HCT116 (cell line): ENCODE results near the gene MOCS1. TPM values are rescaled to one million over a fixed set of nuclear protein-coding genes. Genes with fewer than 3 reads are reported as not detected.

Experiments
- ATAC-seq: fragments of 200-7000 bp; cut with Tn5 transposase; 2 replicates; pipeline ENCODE4 v1.9.1; 2020; ENCODE audit warnings: mild to moderate bottlenecking, moderate library complexity
- BruUV-seq: library from RNA; stranded (reverse); fragments of 400-500 nt; replicated peaks from 2 replicates; lab custom pipeline; 2021; lab: Mats Ljungman, UMichigan
- CTCF ChIA-PET: fragments of 300-600 bp; sonication (Branson Sonifier 250); formaldehyde crosslinking; loops from one replicate; lab custom pipeline; 2021; ENCODE audit warnings: antibody characterized with exemption; lab: Charles Lee
- POLR2A ChIA-PET: fragments of 300-600, 350-600 bp; sonication (Branson Sonifier 250); formaldehyde crosslinking; loops from one replicate; lab custom pipeline; 2021; ENCODE audit warnings: antibody characterized with exemption; lab: Charles Lee
- RAD21 ChIA-PET, 2 experiments: fragments of 300-600 bp; sonication (Branson Sonifier 250); formaldehyde crosslinking; loops; one replicate each; lab custom pipeline; 2023; ENCODE audit warnings: low total read pairs in 2 of 2; ENCODE audit not compliant: uncharacterized antibody in 2 of 2, unreplicated experiment in 2 of 2, low non-redundant PET in 1 of 2; lab: Charles Lee
- DNase-seq: peaks from one replicate; pipeline ENCODE4 v3.0.0-alpha.2; 2010; ENCODE audit warnings: low read depth, low spot score
- H2AFZ ChIP-seq: fragments of 200-600 bp; shearing (Covaris generic), sonication (generic); 2 replicates; pipeline ENCODE4 v1.6.1; 2017; ENCODE audit warnings: low read depth, mixed run types, mixed read lengths, antibody characterized with exemption, low read length; ENCODE audit not compliant: poor library complexity, severe bottlenecking
- H3K27ac ChIP-seq: 2 replicates; pipeline ENCODE4 v1.5.1; 2012; ENCODE audit warnings: low read depth, low read length
- H3K27me3 ChIP-seq: fragments of 200-600 bp; sonication (generic); 2 replicates; pipeline ENCODE4 v1.6.1; 2016; ENCODE audit warnings: mixed run types, low read length, mixed read lengths; ENCODE audit not compliant: insufficient read depth
- H3K36me3 ChIP-seq, 2 experiments: fragments of 200-500 bp in 1 of 2; fragments of 200-600 bp in 1 of 2; sonication (Bioruptor generic) in 1 of 2; sonication (generic) in 1 of 2; 2 replicates each; pipeline versions ENCODE4 v1.5.1 to v1.6.1; 2014 to 2016; ENCODE audit warnings: low read length in 2 of 2, inconsistent platforms in 1 of 2, mixed read lengths in 1 of 2, mixed run types in 1 of 2; ENCODE audit not compliant: insufficient read depth in 2 of 2, control insufficient read depth in 1 of 2
- H3K4me1 ChIP-seq, 2 experiments: fragments of 200-600 bp in 1 of 2; sonication (generic) in 1 of 2; 2 replicates each; pipeline versions ENCODE4 v1.5.1 to v1.6.1; 2012 to 2017; ENCODE audit warnings: low read length in 2 of 2, inconsistent platforms in 1 of 2, mild to moderate bottlenecking in 1 of 2, mixed read lengths in 1 of 2, mixed run types in 1 of 2, moderate library complexity in 1 of 2; ENCODE audit not compliant: insufficient read depth in 2 of 2, control insufficient read depth in 1 of 2
- H3K4me2 ChIP-seq: fragments of 200-600 bp; sonication (generic); 2 replicates; pipeline ENCODE4 v1.6.1; 2017; ENCODE audit warnings: mixed run types, low read length, mixed read lengths
- H3K4me3 ChIP-seq, 2 experiments: fragments of 200-600 bp in 1 of 2; sonication (generic) in 1 of 2; replicated peaks in 1 of 2; 2 replicates each; pipeline ENCODE4 v1.5.1; 2011 to 2016; ENCODE audit warnings: low read length in 2 of 2, control low read depth in 1 of 2, low read depth in 1 of 2, mild to moderate bottlenecking in 1 of 2, mixed read lengths in 1 of 2, mixed run types in 1 of 2
- H3K79me2 ChIP-seq: fragments of 200-600 bp; sonication (generic); 2 replicates; pipeline ENCODE4 v1.6.1; 2017; ENCODE audit warnings: mild to moderate bottlenecking, mixed run types, low read length, moderate library complexity, mixed read lengths; ENCODE audit not compliant: insufficient read depth
- H3K9ac ChIP-seq: fragments of 200-600 bp; sonication (generic); 2 replicates; pipeline ENCODE4 v1.6.1; 2016; ENCODE audit warnings: low read length, mixed read lengths
- H3K9me2 ChIP-seq: fragments of 200-600 bp; sonication (generic), shearing (Covaris generic); 2 replicates; pipeline ENCODE4 v1.6.1; 2017; ENCODE audit warnings: mixed run types, mild to moderate bottlenecking, moderate library complexity; ENCODE audit not compliant: insufficient read depth
- H3K9me3 ChIP-seq, 2 experiments: fragments of 200-500 bp in 1 of 2; fragments of 200-600 bp in 1 of 2; sonication (Bioruptor generic) in 1 of 2; sonication (generic) in 1 of 2; 2 replicates each; pipeline ENCODE4 v1.6.1; 2014 to 2017; ENCODE audit warnings: low read length in 2 of 2, mixed read lengths in 2 of 2, inconsistent platforms in 1 of 2, low read depth in 1 of 2, mild to moderate bottlenecking in 1 of 2, mixed run types in 1 of 2, moderate library complexity in 1 of 2; ENCODE audit not compliant: control insufficient read depth in 1 of 2, insufficient read depth in 1 of 2
- H4K20me1 ChIP-seq: fragments of 200-600 bp; sonication (generic), shearing (Covaris generic); 2 replicates; pipeline ENCODE4 v1.6.1; 2017; ENCODE audit warnings: mixed run types, mild to moderate bottlenecking, moderate library complexity; ENCODE audit not compliant: insufficient read depth
- CEBPB ChIP-seq: IDR thresholded peaks from 2 replicates; pipeline ENCODE4 v1.6.1; 2012; ENCODE audit warnings: low read depth
- EGR1 ChIP-seq: IDR thresholded peaks from 2 replicates; pipeline ENCODE4 v1.6.1; 2012; ENCODE audit warnings: low read depth
- EZH2 ChIP-seq: fragments of 200-600 bp; sonication (generic); IDR thresholded peaks from 2 replicates; pipeline ENCODE4 v1.6.1; 2017; ENCODE audit warnings: antibody characterized with exemption, mixed run types
- EZH2phosphoT487 ChIP-seq: fragments of 200-600 bp; IDR thresholded peaks from 2 replicates; pipeline ENCODE4 v1.6.1; 2018; ENCODE audit warnings: antibody characterized with exemption, borderline replicate concordance
- RAD21 ChIP-seq: IDR thresholded peaks from 2 replicates; pipeline ENCODE4 v1.6.1; 2012; ENCODE audit warnings: low read depth, mild to moderate bottlenecking
- REST ChIP-seq: IDR thresholded peaks from 2 replicates; pipeline ENCODE4 v1.6.1; 2012; ENCODE audit warnings: low read depth
- SRF ChIP-seq: IDR thresholded peaks from 2 replicates; pipeline ENCODE4 v1.6.1; 2012; ENCODE audit warnings: low read depth
- TCF7L2 ChIP-seq: IDR thresholded peaks from 2 replicates; pipeline ENCODE4 v1.7.0; 2011; ENCODE audit warnings: borderline replicate concordance, inconsistent platforms; ENCODE audit not compliant: insufficient read depth, insufficient read length; ENCODE audit errors: extremely low read depth
- YY1 ChIP-seq: IDR thresholded peaks from 2 replicates; pipeline ENCODE4 v1.6.1; 2011; ENCODE audit warnings: low read length, low read depth, moderate library complexity, mild to moderate bottlenecking; ENCODE audit not compliant: insufficient replicate concordance; ENCODE audit errors: extremely low read depth
- ZFX ChIP-seq: fragments of 450-650 bp; IDR thresholded peaks from 2 replicates; pipeline ENCODE4 v1.6.1; 2017
- ZNF274 ChIP-seq: fragments of 200-500 bp; sonication (Bioruptor generic); IDR thresholded peaks from 2 replicates; pipeline ENCODE4 v1.6.1; 2014; ENCODE audit warnings: mild to moderate bottlenecking, low read depth, low read length, inconsistent platforms
- intact Hi-C: fragments of 100-400 bp; cut with micrococcal nuclease; formaldehyde crosslinking; loops from 2 replicates; pipeline ENCODE4 v1.10.0; 2022
- total RNA-seq: library from RNA; stranded (reverse); gene quantifications from one replicate; pipeline ENCODE4 v1.2.1, GENCODE V29; 2021; ENCODE audit not compliant: unreplicated experiment

MOCS1 gene
- total RNA-seq, 1 experiment from 2014 or later = 9.3 TPM

GRCh38 chr6:39910164-39910563 is 24.1 kb downstream of the MOCS1 start:
- no TSS peak for BruUV-seq
- Histone ChIP-seq H3K36me3 (no peaks in the 10 kb centered on the region; a peak in 1 of 4 replicates), H3K4me3 (no peak overlapping the region), H3K4me1 (no peaks in the 10 kb centered on the region), H3K9ac (no peak overlapping the region), H3K27ac (no peak overlapping the region), H3K79me2 (no peaks in the 10 kb centered on the region), H3K4me2 (no peak overlapping the region), H2AFZ (no peak overlapping the region), H3K27me3 (no peaks in the 10 kb centered on the region), H4K20me1 (no peaks in the 10 kb centered on the region), H3K9me3 (no peaks in the 10 kb centered on the region), H3K9me2 (no peaks in the 10 kb centered on the region)
- ChIA-PET CTCF (no interaction called here), POLR2A (no interaction called here), RAD21 (no interaction called here)
- DNase-seq (no peak), ATAC-seq (no peak)
- intact Hi-C loops = no loop called here
- TF ChIP-seq ZFX = no peak
- TF ChIP-seq EZH2phosphoT487 = no peak
- TF ChIP-seq RAD21 = no peak
- TF ChIP-seq TCF7L2 = no peak
- no peak for TF ChIP-seq SRF
- no peak for TF ChIP-seq REST
- TF ChIP-seq ZNF274 = no peak
- TF ChIP-seq YY1 = no peak
- no peak for TF ChIP-seq EGR1
- no peak for TF ChIP-seq EZH2
- no peak for TF ChIP-seq CEBPB
